KMS-11 (cell line): ENCODE data around the gene ST7.

Experiments
- H2AFZ ChIP-seq: fragments of 200-600 bp; sonication (generic); 2 replicates; pipeline ENCODE4 v1.6.1; 2016; ENCODE audit warnings: antibody characterized with exemption, mixed run types, low read depth
- H3K27ac ChIP-seq: fragments of 200-600 bp; sonication (generic); 2 replicates; pipeline ENCODE4 v1.6.1; 2016; ENCODE audit warnings: mild to moderate bottlenecking, mixed run types
- H3K27me3 ChIP-seq: fragments of 200-600 bp; sonication (generic); 2 replicates; pipeline ENCODE4 v1.6.1; 2017; ENCODE audit warnings: mild to moderate bottlenecking, low read depth, mixed run types, moderate library complexity; ENCODE audit not compliant: insufficient read depth
- H3K36me3 ChIP-seq: fragments of 200-600 bp; sonication (generic); 2 replicates; pipeline ENCODE4 v1.6.1; 2017; ENCODE audit warnings: mild to moderate bottlenecking, mixed run types; ENCODE audit not compliant: insufficient read depth
- H3K4me1 ChIP-seq: fragments of 200-600 bp; sonication (generic); 2 replicates; pipeline ENCODE4 v1.6.1; 2016; ENCODE audit warnings: mild to moderate bottlenecking, low read depth, mixed run types; ENCODE audit not compliant: poor library complexity, severe bottlenecking
- H3K4me2 ChIP-seq: fragments of 200-600 bp; sonication (generic); 2 replicates; pipeline ENCODE4 v1.7.0; 2016; ENCODE audit warnings: mild to moderate bottlenecking, mixed run types
- H3K4me3 ChIP-seq: fragments of 200-600 bp; sonication (generic); IDR thresholded peaks from 2 replicates; pipeline ENCODE4 v1.6.1; 2017; ENCODE audit warnings: low read depth, low read length, mixed read lengths; ENCODE audit not compliant: insufficient read depth
- H3K79me2 ChIP-seq: fragments of 200-600 bp; sonication (generic); 2 replicates; pipeline ENCODE4 v1.6.1; 2016; ENCODE audit warnings: low read depth, mixed run types; ENCODE audit not compliant: insufficient read depth
- H3K9ac ChIP-seq: fragments of 200-600 bp; sonication (generic); 2 replicates; pipeline ENCODE4 v1.6.1; 2016; ENCODE audit warnings: mild to moderate bottlenecking, mixed run types
- H4K20me1 ChIP-seq: fragments of 200-600 bp; sonication (generic); 2 replicates; pipeline ENCODE4 v1.6.1; 2016; ENCODE audit warnings: mild to moderate bottlenecking, mixed run types; ENCODE audit not compliant: insufficient read depth
- TF ChIP-seq, protein P1 (sequence below): fragments of 200-600 bp; sonication (generic); conservative IDR thresholded peaks from 2 replicates; pipeline ENCODE4 v1.6.1; 2017; ENCODE audit warnings: low read depth, mild to moderate bottlenecking, antibody characterized with exemption, low read length, moderate library complexity, mixed read lengths

The ST7 gene

GRCh38 chr7:117011419-117012260 is 58.3 kb downstream of the ST7 start:
- Histone ChIP-seq H3K27ac (no peak overlapping the region), H3K4me1 (peaks cover 42% of the 10 kb centered on the region), H3K27me3 (no peaks in the 10 kb centered on the region), H3K4me2 (no peak overlapping the region), H3K79me2 (no peaks in the 10 kb centered on the region), H2AFZ (no peak overlapping the region), H3K9ac (no peak overlapping the region), H3K36me3 (no peaks in the 10 kb centered on the region), H3K4me3 (no peak overlapping the region), H4K20me1 (no peaks in the 10 kb centered on the region)
- TF ChIP-seq, protein P1, sequence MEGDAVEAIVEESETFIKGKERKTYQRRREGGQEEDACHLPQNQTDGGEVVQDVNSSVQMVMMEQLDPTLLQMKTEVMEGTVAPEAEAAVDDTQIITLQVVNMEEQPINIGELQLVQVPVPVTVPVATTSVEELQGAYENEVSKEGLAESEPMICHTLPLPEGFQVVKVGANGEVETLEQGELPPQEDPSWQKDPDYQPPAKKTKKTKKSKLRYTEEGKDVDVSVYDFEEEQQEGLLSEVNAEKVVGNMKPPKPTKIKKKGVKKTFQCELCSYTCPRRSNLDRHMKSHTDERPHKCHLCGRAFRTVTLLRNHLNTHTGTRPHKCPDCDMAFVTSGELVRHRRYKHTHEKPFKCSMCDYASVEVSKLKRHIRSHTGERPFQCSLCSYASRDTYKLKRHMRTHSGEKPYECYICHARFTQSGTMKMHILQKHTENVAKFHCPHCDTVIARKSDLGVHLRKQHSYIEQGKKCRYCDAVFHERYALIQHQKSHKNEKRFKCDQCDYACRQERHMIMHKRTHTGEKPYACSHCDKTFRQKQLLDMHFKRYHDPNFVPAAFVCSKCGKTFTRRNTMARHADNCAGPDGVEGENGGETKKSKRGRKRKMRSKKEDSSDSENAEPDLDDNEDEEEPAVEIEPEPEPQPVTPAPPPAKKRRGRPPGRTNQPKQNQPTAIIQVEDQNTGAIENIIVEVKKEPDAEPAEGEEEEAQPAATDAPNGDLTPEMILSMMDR, result no peak

GRCh38 chr7:117012284-117012683 is 59.0 kb downstream of the ST7 start:
- TF ChIP-seq, protein P1, result no peak
- H3K27me3 ChIP-seq, result no peaks in the 10 kb centered on the region
- H2AFZ ChIP-seq, result no peak overlapping the region
- H4K20me1 ChIP-seq, result no peaks in the 10 kb centered on the region
- H3K27ac ChIP-seq, result no peak overlapping the region
- peaks cover 48% of the 10 kb centered on the region for H3K4me1 ChIP-seq
- no peaks in the 10 kb centered on the region for H3K79me2 ChIP-seq
- no peak overlapping the region for H3K4me2 ChIP-seq
- no peak overlapping the region for H3K4me3 ChIP-seq
- H3K36me3 ChIP-seq, result no peaks in the 10 kb centered on the region
- H3K9ac ChIP-seq, result no peak overlapping the region

GRCh38 chr7:117012696-117013095 is 59.4 kb downstream of the ST7 start:
- H3K4me2 ChIP-seq, result no peak overlapping the region
- peaks cover 48% of the 10 kb centered on the region for H3K4me1 ChIP-seq
- H3K9ac ChIP-seq, result no peak overlapping the region

GRCh38 chr7:117014099-117014656 is 60.9 kb downstream of the ST7 start:
- H2AFZ ChIP-seq, result no peak overlapping the region
- no peaks in the 10 kb centered on the region for H3K79me2 ChIP-seq
- H3K27ac ChIP-seq, result no peak overlapping the region
- H3K4me2 ChIP-seq, result no peak overlapping the region
- peaks cover 34% of the 10 kb centered on the region for H3K4me1 ChIP-seq
- H3K4me3 ChIP-seq, result no peak overlapping the region
- TF ChIP-seq, protein P1, result no peak
- no peaks in the 10 kb centered on the region for H4K20me1 ChIP-seq
- H3K27me3 ChIP-seq, result no peaks in the 10 kb centered on the region
- no peak overlapping the region for H3K9ac ChIP-seq
- no peaks in the 10 kb centered on the region for H3K36me3 ChIP-seq

More at GRCh38 chr7:117012696-117013095, 59.4 kb downstream of the ST7 start:
- Histone ChIP-seq H3K27me3 (no peaks in the 10 kb centered on the region), H3K79me2 (no peaks in the 10 kb centered on the region), H3K27ac (no peak overlapping the region), H3K36me3 (no peaks in the 10 kb centered on the region), H2AFZ (no peak overlapping the region), H3K4me3 (no peak overlapping the region), H4K20me1 (no peaks in the 10 kb centered on the region)
- TF ChIP-seq, protein P1, result peak; percentile 57
